ENCODE results near the gene RSRP1. TPM values are rescaled to one million over a fixed set of nuclear protein-coding genes. Genes with fewer than 3 reads are reported as not detected.

RSRP1 gene
- total and polyA plus RNA-seq, 2 of the 13 experiments (the other 11 are each of a cell fraction or from before 2014, with no cell fraction given): 43.9 to 52.8 TPM

- TF ChIP-seq ZNF784 (CRISPR knock-in tag; IDR thresholded peaks at IDR 0.05; ENCODE audit: borderline replicate concordance): 0 out of 2 replicates have a peak, but pooled peaks have one; percentile 5
- TF ChIP-seq TCF12 (IDR thresholded peaks at IDR 0.05): no peak
- TF ChIP-seq TCF12 (CRISPR knock-in tag; IDR thresholded peaks at IDR 0.05): peak; percentile 53; the same call in 1 of the 2 replicates
- no peak for TF ChIP-seq SRSF1 (optimal IDR thresholded peaks at IDR 0.05; ENCODE audit: low read depth, low read length)
- 0 out of 2 replicates have a peak, but pooled peaks have one; percentile 7 for TF ChIP-seq ZHX1 (CRISPR knock-in tag; IDR thresholded peaks at IDR 0.05; ENCODE audit: low read depth)
- peak; percentile 86 for TF ChIP-seq HNRNPLL (IDR thresholded peaks at IDR 0.05; ENCODE audit: low read depth, low read length, poor library complexity, severe bottlenecking)
- peak; percentile 1; the same call in 1 of the 2 replicates for TF ChIP-seq SRY (CRISPR knock-in tag; IDR thresholded peaks at IDR 0.05)
- TF ChIP-seq NCOA1 (CRISPR knock-in tag; IDR thresholded peaks at IDR 0.05): 0 out of 2 replicates have a peak, but pooled peaks have one; percentile 2
- TF ChIP-seq REPIN1 (CRISPR knock-in tag; IDR thresholded peaks at IDR 0.05; ENCODE audit: borderline replicate concordance, low read depth): peak; percentile 33; the same call in 1 of the 2 replicates
- TF ChIP-seq ZMAT3 (CRISPR knock-in tag; conservative IDR thresholded peaks at IDR 0.05): no peak
- 0 out of 2 replicates have a peak, but pooled peaks have one; percentile 21 for TF ChIP-seq KDM4B (CRISPR knock-in tag; IDR thresholded peaks at IDR 0.05)
- 0 out of 2 replicates have a peak, but pooled peaks have one; percentile 35 for TF ChIP-seq ZNF678 (CRISPR knock-in tag; IDR thresholded peaks at IDR 0.05)
- peak; percentile 84; the same call in 1 of the 2 replicates for TF ChIP-seq ZNF318 (CRISPR knock-in tag; IDR thresholded peaks at IDR 0.05)
- TF ChIP-seq PITX1 (CRISPR knock-in tag; IDR thresholded peaks at IDR 0.05): 0 out of 2 replicates have a peak, but pooled peaks have one; percentile 35
- 0 out of 2 replicates have a peak, but pooled peaks have one; percentile 19 for TF ChIP-seq ZNF788 (CRISPR knock-in tag; IDR thresholded peaks at IDR 0.05; ENCODE audit: borderline replicate concordance)
- 0 out of 2 replicates have a peak, but pooled peaks have one; percentile 17 for TF ChIP-seq MYPOP (CRISPR knock-in tag; IDR thresholded peaks at IDR 0.05)
Observed at GRCh38 chr1:25246600-25247023, 642 bp downstream of the RSRP1 start (continued).
